Breast epithelium (tissue), 4 donors: Measurements from ENCODE around the gene DSCAML1. TPM values are rescaled to one million over a fixed set of nuclear protein-coding genes. Genes with fewer than 3 reads are reported as not detected.

ENCODE experiments used
- DNase-seq, 2 donors: peaks; one replicate each; pipeline ENCODE4 v3.0.0-alpha.2; 2019; ENCODE audit warnings: low spot score in 2 of 2
- H3K27ac ChIP-seq, 2 donors: fragments of 200-600 bp; sonication (generic) in 1 of 2; one replicate each; pipeline ENCODE4 v1.5.1; 2016 to 2019; ENCODE audit warnings: mild to moderate bottlenecking in 1 of 2
- H3K27me3 ChIP-seq, 2 donors: fragments of 200-600 bp; sonication (generic) in 1 of 2; one replicate each; pipeline versions ENCODE4 v1.5.1 to v1.6.0; 2017 to 2019; ENCODE audit warnings: control low read depth in 1 of 2, mild to moderate bottlenecking in 1 of 2
- H3K36me3 ChIP-seq: fragments of 200-600 bp; one replicate; pipeline ENCODE4 v1.5.1; 2019
- H3K4me1 ChIP-seq, 2 donors: fragments of 200-600 bp; sonication (generic); one replicate each; pipeline ENCODE4 v1.5.1; 2016 to 2019; ENCODE audit warnings: control low read depth in 1 of 2
- H3K4me3 ChIP-seq, 3 donors: fragments of 200-600 bp; sonication (generic); 1 replicate in 2 of 3; 2 replicates in 1 of 3; pipeline ENCODE4 v1.5.1; 2016 to 2019; ENCODE audit warnings: mild to moderate bottlenecking in 3 of 3, moderate library complexity in 2 of 3
- H3K9me3 ChIP-seq, 2 donors: fragments of 200-600 bp; sonication (generic) in 1 of 2; one replicate each; pipeline ENCODE4 v1.5.1; 2016 to 2019; ENCODE audit warnings: control low read depth in 1 of 2
- POLR2A ChIP-seq: fragments of 450-650 bp; IDR thresholded peaks from one replicate; pipeline ENCODE4 v1.6.1; 2016; ENCODE audit warnings: antibody characterized with exemption, mild to moderate bottlenecking, moderate library complexity
- POLR2AphosphoS5 ChIP-seq, 3 donors: sonication (generic); formaldehyde crosslinking; IDR thresholded peaks; one replicate each; pipeline ENCODE4 v1.6.1; 2017; ENCODE audit warnings: antibody characterized with exemption in 3 of 3
- intact Hi-C: fragments of 100-400 bp; cut with DNase I; formaldehyde crosslinking; loops from one replicate; pipeline ENCODE4 v1.15.1; 2023; ENCODE audit warnings: low total_unique reads
- total RNA-seq, 3 donors: library from RNA; depleted of rRNA; stranded (reverse); fragments of >200 nt; gene quantifications; one replicate each; pipeline ENCODE4 v1.1.0, GENCODE V29; 2016
- TF ChIP-seq, protein P1 (sequence below), 3 donors: fragments of 450-650 bp; IDR thresholded peaks; one replicate each; pipeline ENCODE4 v1.5.1; 2016 to 2017; ENCODE audit warnings: antibody characterized with exemption in 3 of 3, mild to moderate bottlenecking in 3 of 3, moderate library complexity in 3 of 3

DSCAML1 gene
- total RNA-seq, 3 donors from 2014 or later = 0.33 to 1.8 (median 0.64) TPM

DNA sequence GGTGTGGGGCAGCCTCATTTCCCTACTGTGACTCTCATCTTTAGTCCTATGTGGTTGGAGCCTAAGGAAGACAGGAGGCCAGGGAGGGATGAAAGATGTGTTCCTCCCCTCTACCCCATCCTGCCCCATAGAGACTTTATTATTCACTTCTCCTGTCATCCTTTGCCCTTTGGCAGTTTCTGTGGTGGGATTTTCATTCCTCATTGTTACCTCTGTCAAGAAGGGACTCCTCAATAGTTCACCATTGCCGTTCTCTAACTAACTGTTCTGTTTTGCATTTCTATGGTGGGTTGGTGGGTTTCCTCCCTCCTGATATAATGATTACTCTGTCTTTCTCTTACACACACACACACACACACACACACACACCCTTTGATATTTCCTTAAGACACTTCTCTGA is 202.3 kb downstream of the DSCAML1 start:
- no peak overlapping the region for H3K27ac ChIP-seq
- no peaks in the 10 kb centered on the region for H3K36me3 ChIP-seq
- no peaks in the 10 kb centered on the region for H3K4me1 ChIP-seq
- H3K4me3 ChIP-seq = no peak overlapping the region
- TF ChIP-seq POLR2A (no peak), POLR2AphosphoS5 (IDR thresholded peaks at IDR 0.05) (no peak)
- TF ChIP-seq, protein P1, sequence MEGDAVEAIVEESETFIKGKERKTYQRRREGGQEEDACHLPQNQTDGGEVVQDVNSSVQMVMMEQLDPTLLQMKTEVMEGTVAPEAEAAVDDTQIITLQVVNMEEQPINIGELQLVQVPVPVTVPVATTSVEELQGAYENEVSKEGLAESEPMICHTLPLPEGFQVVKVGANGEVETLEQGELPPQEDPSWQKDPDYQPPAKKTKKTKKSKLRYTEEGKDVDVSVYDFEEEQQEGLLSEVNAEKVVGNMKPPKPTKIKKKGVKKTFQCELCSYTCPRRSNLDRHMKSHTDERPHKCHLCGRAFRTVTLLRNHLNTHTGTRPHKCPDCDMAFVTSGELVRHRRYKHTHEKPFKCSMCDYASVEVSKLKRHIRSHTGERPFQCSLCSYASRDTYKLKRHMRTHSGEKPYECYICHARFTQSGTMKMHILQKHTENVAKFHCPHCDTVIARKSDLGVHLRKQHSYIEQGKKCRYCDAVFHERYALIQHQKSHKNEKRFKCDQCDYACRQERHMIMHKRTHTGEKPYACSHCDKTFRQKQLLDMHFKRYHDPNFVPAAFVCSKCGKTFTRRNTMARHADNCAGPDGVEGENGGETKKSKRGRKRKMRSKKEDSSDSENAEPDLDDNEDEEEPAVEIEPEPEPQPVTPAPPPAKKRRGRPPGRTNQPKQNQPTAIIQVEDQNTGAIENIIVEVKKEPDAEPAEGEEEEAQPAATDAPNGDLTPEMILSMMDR (IDR thresholded peaks at IDR 0.05) = no peak
- intact Hi-C loops = no loop called here
- H3K27me3 ChIP-seq = peaks cover 0 to 3% of the 10 kb centered on the region in 2 donors
- no peaks in the 10 kb centered on the region for H3K9me3 ChIP-seq
- no peak for DNase-seq

DNA sequence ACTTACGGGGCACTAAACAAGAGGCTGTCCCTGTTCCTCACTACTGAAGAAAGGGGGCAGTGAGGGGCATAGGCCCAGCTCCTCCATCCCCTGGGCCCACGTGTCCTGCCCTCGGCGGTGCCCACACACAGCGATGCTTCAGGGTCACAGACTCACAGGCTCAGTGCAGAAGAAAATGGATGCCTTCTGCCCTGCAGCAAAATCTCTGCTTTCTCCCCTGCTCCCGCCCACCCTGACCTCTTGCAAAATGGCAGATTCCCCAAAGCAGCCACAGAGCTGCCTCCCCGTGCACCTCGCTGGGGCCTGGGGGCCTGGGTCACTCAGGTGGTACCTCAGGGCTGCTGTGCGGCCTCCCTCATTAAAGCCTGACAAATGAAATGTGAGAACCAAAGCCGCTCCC is 204.0 kb downstream of the DSCAML1 start:
- intact Hi-C loops = no loop called here
- Histone ChIP-seq H3K27me3 (no peaks in the 10 kb centered on the region), H3K9me3 (no peaks in the 10 kb centered on the region), H3K4me3 (no peak overlapping the region), H3K27ac (no peak overlapping the region), H3K36me3 (no peaks in the 10 kb centered on the region), H3K4me1 (no peaks in the 10 kb centered on the region)
- no peak for DNase-seq
- TF ChIP-seq, protein P1 (IDR thresholded peaks at IDR 0.05) = no peak
- TF ChIP-seq POLR2AphosphoS5 (IDR thresholded peaks at IDR 0.05) (no peak), POLR2A (no peak)

DNA sequence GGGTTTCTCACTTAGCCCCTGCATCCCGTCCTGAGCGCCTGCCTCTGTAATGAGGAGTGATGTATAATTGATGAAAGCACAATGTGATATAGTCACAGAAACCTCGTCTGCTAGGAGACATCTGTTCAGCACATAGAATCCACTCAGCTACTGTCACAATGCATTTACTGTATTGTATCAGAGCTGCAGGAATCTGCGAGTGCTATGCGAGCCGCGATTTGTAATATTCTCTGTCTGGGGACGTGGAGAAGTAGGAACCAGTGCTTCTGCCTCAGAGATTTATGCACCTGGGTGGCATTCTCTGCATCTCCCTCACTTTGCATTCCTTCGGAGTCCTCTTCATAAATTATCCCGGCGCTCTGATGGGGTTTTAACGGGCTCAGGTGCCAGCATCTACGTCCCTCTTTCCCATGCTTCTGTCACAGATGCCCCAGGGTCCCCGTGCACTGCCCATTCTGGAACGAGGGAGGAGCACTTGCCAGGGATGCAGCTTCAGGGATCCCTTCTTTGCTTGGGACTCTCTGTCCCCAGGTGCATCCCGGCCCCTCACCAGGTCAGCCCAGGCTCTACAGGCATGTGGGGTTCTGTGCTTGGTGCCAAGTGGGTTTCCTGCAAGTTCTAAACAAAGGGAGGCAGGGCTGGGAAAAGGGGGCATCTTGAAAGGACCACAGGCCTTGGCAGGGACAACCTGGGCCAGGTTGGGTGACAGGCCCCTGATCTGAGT is 205.5 kb downstream of the DSCAML1 start:
- H3K27ac ChIP-seq = no peak overlapping the region
- no peak overlapping the region for H3K4me3 ChIP-seq
- DNase-seq = peak in 1 of 2 donors; percentile 33
- TF ChIP-seq POLR2A (no peak), POLR2AphosphoS5 (IDR thresholded peaks at IDR 0.05) (no peak)
- TF ChIP-seq, protein P1 (IDR thresholded peaks at IDR 0.05) = no peak
- no peaks in the 10 kb centered on the region for H3K27me3 ChIP-seq
- H3K36me3 ChIP-seq = no peaks in the 10 kb centered on the region
- no peaks in the 10 kb centered on the region for H3K9me3 ChIP-seq
- intact Hi-C loops = no loop called here
- H3K4me1 ChIP-seq = no peaks in the 10 kb centered on the region

DNA sequence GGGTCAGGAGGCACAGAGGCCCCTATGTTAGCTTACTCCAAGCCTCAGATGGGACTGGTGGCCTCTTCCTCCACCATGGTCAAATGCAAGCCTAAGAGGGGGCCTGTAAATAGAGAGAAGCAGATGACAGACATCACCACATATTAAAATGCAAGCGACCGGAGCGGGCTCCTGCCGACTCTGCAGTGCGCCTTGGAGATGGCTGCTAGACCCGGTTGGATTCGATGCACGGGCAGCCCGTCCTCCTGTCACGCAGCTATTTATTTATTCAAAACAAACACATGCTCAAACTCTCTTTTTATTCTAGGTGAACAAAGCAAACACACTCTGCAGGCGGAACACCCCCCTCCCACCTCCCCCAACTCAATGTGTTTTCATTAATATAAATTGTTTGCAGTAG is 208.0 kb downstream of the DSCAML1 start:
- Histone ChIP-seq H3K27ac (no peak overlapping the region), H3K36me3 (no peaks in the 10 kb centered on the region), H3K4me1 (no peaks in the 10 kb centered on the region), H3K4me3 (no peak overlapping the region), H3K27me3 (no peaks in the 10 kb centered on the region), H3K9me3 (no peaks in the 10 kb centered on the region)
- TF ChIP-seq POLR2A = no peak
- no peak for TF ChIP-seq POLR2AphosphoS5 (IDR thresholded peaks at IDR 0.05)
- TF ChIP-seq, protein P1 (IDR thresholded peaks at IDR 0.05) = no peak
- intact Hi-C loops = no loop called here
- peak in 1 of 2 donors; percentile 33 for DNase-seq

DNA sequence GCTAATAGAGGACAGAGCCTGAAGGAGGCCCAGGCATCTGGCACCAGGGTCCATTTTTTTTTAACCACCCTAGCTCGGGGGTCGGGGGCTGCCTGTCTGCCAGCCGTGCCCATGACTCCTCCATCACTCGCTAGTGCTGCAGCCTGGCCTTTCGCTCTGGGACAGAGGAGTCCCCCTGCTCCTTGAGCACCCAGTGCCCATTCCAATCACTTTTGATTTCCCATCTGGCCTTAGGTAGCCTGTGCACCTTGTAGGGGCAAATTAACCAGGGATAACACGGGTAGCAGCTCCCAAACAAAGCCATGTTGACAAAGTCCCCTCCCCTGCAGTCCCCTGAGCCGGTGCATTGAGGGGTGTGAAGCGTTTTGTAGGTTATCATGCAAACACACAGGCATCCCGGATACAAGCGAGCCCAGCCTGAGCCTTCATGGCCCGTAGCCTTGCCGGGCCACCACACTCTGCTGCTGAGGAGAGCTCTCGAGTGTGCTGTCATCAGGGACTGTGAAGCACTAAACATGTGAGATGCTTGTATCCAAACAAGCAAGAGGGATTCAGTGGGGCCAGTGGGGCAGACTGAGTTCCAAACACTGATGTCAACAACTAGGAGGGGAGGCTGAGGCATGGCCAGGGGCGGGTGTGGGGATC is 208.7 kb downstream of the DSCAML1 start:
- no peaks in the 10 kb centered on the region for H3K9me3 ChIP-seq
- H3K27ac ChIP-seq = no peak overlapping the region
- H3K4me3 ChIP-seq = no peak overlapping the region
- no peaks in the 10 kb centered on the region for H3K27me3 ChIP-seq
- H3K4me1 ChIP-seq = no peaks in the 10 kb centered on the region
- no peaks in the 10 kb centered on the region for H3K36me3 ChIP-seq
- TF ChIP-seq, protein P1 (IDR thresholded peaks at IDR 0.05) = no peak
- TF ChIP-seq POLR2A = no peak
- no peak for TF ChIP-seq POLR2AphosphoS5 (IDR thresholded peaks at IDR 0.05)
- DNase-seq = peak in 1 of 2 donors; percentile 15
- intact Hi-C loops = no loop called here
